HG02623 (cell line): Measurements from ENCODE around the gene CSH2.
"Not testable (repeated sequence)": the region's sequence is repeated elsewhere in the genome, so short reads cannot be mapped to it uniquely, and the experiment has no call there.

ENCODE experiments used
- ATAC-seq: cut with Tn5 transposase; IDR thresholded peaks from one replicate; pipeline ENCODE4 v1.9.1; 2021; ENCODE audit warnings: moderate library complexity; ENCODE audit not compliant: unreplicated experiment

Gene CSH2

DNA sequence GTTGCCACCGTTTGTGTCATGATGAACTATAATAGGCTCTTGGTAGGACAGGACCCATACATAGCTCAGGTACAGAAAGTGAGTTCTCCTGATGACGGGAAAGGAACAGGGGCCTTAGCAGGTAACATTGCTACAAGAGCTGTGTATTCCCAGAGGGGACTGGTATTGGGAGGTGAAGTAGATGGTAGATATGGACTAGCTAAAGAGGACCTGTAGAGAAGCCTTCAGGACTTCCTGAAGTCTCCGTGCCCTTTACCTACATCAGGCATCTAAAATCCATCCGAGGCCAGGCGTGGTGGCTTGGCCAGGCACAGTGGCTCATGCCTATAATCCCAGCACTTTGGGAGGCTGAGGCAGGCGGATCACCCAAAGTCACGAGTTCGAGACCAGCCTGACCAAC lies 18.3 kb downstream of the CSH2 start:
- no peak for ATAC-seq

- ATAC-seq, result no peak
These were observed 18.8 kb downstream of the CSH2 start for GRCh38 chr17:63854709-63855108.

DNA sequence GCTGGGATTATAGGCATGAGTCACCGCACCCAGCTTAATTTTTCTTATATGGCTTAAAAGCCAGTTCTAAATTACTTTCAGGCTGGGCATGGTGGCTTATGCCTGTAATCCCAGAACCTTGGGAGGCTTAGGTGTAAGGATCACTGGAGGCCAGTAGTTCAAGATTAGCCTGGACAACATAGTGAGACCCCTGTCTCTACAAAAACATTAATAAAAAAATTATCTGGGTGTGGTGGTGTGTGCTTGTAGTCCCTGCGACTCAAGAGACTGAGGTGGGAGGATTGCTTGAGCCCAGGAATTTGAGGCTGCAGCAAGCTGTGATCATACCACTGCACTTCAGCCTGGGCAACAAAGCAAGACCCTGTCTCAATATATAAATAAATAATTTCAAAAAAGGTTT lies 20.2 kb downstream of the CSH2 start:
- no peak for ATAC-seq

- no peak for ATAC-seq
These were observed 23.1 kb downstream of the CSH2 start for GRCh38 chr17:63850401-63850800.

DNA sequence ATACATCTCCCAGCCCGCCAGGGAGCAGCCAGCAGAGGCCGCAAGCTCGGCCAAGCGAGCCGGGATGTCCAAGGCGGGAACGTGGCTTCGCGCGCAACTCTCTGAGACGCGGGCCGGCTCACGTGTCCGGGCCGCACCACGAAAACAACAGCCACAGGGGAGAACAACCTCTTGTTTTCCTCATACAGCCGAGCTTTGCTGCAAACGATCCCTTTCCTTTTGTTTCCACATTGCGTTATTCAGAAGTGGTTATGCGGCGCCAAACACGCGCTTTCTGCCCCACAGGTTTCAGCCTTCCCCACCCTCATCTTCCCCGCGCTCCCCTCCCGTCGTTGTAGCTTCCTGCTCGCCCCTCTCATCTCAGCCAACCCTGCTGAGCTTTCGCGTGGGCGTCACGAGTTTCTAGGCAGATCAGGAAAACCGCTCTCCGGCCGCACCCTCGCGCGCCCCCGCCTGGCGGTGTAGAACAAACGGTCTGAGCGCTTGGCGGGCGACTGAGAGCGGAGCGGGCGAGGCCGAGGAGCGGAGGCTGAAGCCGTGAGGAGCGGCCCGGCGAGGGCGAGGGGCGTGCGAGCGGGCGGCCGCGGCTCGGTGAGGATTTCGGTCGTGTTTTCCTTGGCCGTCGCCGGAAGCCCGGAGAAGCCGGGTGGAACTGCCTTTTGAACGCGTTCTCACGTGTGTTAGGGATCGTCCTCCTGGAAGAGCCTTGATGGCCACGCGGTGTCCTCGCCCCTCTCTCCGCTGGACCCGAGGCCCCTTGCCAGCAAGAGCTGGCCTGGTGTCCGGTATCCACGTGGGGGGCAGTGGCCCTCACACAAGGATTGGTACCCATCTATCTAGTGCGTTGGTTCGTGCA lies 24.4 kb downstream of the CSH2 start:
- ATAC-seq, result peak; percentile 85

DNA sequence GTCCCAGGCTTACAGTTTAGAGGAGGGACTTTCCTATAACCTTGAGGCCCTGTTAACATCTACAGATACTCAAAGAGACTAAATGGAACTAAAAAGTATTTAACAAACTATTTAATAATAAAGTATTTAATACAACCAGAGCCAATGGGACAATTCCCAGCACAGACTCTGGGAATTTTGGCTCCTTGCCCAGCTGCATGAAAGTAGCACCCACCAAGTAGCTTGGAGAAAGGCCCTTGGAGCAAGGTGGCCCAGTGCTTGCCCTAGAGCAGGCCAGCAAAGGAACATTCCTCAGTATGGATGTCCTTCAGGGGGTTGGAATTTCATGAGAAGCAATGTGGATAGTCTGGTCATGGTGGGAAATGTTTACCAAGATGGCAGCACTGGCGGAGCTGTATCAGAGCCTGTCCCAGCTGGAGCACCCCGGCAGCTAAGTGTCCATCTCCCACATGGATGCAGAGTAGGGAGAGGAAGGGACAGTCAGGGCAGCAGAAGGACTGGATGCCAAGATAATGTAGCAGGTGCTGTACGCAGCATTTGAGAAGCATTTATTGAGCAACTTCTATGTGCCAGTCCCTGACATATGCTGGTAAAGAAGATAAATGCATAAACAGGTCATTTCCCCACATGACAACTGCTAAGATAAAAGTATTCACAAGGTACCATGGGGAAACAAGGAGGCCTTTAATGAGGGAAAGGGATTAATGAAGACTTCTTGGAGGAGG lies 25.8 kb downstream of the CSH2 start:
- no peak for ATAC-seq

- ATAC-seq, result no peak
These were observed 28.0 kb downstream of the CSH2 start for GRCh38 chr17:63845509-63845908.

- no peak for ATAC-seq
These were observed 29.4 kb downstream of the CSH2 start for GRCh38 chr17:63843910-63844677.

DNA sequence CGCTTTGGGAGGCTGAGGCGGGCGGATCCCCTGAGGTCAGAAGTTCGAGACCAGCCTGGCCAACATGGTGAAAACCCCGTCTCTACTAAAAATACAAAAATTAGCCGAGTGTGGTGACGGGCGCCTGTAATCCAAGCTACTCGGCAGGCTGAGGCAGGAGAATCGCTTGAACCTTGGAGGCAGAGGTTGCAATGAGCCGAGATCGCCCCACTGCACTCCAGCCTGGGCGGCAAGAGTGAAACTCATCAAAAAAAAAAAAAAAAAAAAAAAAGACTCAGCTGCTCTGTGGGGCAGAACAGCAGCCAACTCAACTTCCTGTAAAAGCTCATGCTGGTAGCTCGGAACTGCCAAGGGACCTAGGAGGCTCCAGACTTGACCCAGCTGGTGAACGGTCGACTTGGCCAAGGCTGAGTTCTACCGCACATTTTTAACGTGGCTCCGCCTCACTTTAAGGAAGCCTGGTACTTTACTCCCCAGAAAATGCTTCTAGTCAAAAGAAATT lies 30.0 kb downstream of the CSH2 start:
- ATAC-seq, result not testable (repeated sequence)

GRCh38 chr17:63842540-63843386 lies 30.7 kb downstream of the CSH2 start, which contains the start of gene SMARCD2:
TSS of gene SMARCD2 (minus strand) at chr17:63842685. CDS start at chr17:63842674, 11 bp downstream.
- peak; percentile 74 for ATAC-seq

DNA sequence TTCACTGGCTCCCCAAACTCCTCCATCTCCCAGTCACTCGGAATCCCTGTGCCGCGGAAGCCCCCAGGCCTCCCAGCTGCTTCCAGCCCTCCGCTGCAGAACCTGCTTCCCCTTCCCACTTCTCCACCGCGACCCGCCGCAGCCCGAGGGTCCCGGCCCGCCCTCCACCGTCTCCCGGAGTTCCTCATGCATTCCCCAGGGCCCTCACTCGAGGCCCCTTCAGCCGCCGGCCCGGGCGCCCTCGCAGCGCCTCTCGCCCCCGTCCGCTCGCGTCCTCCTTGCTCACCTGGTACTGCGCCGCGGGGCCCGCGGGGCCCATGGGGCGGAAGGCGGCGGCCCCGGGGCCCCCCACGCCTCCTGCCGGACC lies 31.3 kb downstream of the CSH2 start:
- ATAC-seq, result peak; percentile 31

- ATAC-seq, result no peak
These were observed 31.9 kb downstream of the CSH2 start for GRCh38 chr17:63841350-63842172.

DNA sequence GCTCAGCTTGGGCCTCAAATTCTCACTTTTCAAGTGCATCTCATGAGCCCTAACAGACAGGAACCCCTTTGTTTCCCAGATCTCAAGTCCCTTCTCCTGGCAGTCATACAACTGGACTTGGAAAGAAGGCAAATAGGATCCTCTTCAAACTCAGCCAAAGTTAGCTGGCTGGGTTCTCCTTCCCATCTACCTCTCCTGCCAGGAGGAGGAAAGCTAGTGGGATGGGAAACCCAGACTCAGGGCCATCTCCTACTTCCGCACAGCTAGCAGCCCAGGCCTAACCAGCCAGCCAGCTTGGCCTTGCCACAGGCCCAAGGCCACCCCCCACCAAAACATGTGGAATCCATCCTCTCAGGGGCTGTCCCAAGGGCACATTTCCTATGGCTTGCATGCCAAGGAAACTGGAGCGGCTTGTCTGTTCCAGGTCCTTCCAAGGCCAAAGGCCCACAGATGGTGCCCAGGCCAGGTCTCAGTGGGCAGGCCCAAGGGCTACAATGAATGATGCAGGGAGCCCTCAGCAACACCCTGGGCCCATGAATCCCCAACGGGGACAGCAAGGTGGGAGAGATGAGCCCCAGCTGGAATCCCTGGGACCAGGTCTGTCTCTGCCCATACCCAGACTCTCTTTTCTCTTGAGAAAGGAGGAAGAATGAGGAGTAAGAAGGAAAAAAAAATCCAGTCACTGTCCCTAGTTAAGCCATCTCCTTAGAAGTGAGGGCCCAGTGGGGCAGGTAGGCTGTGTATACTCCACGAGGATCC lies 32.7 kb downstream of the CSH2 start:
- no peak for ATAC-seq

- ATAC-seq, result no peak
These were observed 34.8 kb downstream of the CSH2 start for GRCh38 chr17:63838631-63839171.

- no peak for ATAC-seq
These were observed 35.4 kb downstream of the CSH2 start for GRCh38 chr17:63837962-63838600.

- no peak for ATAC-seq
These were observed 36.0 kb downstream of the CSH2 start for GRCh38 chr17:63837480-63837879.

- ATAC-seq, result no peak
These were observed 36.7 kb downstream of the CSH2 start for GRCh38 chr17:63836811-63837210.

DNA sequence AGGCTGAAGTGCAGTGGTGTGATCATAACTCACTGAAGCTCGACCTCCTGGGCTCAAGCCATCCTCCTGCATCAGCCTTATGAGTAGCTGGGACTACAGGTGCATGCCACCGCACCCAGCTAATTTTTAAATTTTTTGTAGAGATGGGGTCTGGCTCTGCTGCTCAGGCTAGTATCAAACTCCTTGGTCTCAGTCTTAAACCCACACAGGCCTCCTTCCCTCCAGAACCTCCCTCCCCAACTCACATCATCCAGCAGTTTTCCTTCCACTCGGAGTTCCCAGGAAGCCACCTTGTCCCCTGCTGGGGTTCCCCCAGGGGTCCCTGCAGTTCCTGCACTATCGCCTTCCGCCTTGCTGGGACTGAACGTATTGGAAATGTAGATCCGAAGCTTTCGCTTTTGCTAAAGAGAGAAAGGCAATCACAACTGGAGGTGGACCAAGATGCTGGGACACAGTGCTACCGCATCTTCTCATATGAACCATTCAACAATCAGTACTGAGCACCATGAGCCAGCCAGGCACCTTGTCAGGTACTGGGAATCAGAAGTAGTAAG lies 38.2 kb downstream of the CSH2 start:
- no peak for ATAC-seq
